Measurements from ENCODE around the gene CATSPERD. TPM values are rescaled to one million over a fixed set of nuclear protein-coding genes. Genes with fewer than 3 reads are reported as not detected.

CATSPERD gene
- total RNA-seq, 1 donor from 2014 or later, result not detected

DNA sequence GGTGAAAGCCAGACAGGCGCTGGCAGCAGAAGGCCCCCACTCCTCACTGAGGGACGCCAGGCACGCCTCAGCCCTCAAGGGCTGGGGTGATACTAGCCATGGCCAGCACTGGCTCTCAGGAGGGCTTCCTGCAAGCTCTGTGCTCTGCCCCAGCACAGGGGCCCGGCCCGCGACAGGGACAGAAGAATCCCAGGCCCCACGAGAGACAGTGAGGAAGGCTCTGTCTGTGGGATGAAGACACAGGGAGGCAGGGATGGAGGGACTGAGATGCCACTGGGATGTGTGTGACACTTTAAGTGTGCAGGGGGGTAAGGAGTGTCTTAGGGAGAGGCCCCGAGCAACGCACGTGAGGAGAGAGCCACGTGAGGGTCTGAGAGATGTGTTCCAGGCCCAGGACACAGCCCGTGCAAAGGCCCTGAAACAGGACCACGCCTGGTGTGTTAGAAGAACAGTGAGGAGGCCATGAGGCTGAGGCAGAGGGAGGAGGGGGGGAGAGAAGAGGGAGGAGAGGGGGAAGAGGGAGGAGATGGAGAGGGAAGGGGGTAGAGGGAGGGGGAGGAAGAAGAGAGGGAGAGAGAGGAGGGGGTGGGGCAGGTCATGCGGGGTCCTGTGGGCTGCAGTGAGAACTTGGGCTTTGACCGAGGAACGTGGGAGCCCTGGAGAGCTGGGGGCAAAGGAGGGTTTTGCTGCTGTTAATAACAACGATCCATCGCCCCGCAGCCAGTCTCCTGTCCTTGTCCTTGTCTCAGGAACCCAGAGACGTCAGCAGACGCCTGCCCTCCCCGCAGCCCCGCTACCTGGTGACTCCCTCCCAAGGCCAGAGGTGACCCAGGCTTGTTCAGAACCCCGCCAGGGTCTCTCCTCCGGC, 23.2 kb upstream of the CATSPERD start:
- Mint-ChIP-seq H3K4me3 (ENCODE audit: unreplicated experiment) (no peak overlapping the region), H3K27me3 (ENCODE audit: low read depth, unreplicated experiment) (no peaks in the 10 kb centered on the region), H3K27ac (ENCODE audit: unreplicated experiment) (peak overlapping the region; percentile 62), H3K9me3 (ENCODE audit: unreplicated experiment) (no peaks in the 10 kb centered on the region), H3K4me1 (ENCODE audit: low read depth, unreplicated experiment) (peaks cover 8% of the 10 kb centered on the region), H3K36me3 (ENCODE audit: low read depth, unreplicated experiment) (peaks cover 10% of the 10 kb centered on the region)
- TF ChIP-seq, protein P1, sequence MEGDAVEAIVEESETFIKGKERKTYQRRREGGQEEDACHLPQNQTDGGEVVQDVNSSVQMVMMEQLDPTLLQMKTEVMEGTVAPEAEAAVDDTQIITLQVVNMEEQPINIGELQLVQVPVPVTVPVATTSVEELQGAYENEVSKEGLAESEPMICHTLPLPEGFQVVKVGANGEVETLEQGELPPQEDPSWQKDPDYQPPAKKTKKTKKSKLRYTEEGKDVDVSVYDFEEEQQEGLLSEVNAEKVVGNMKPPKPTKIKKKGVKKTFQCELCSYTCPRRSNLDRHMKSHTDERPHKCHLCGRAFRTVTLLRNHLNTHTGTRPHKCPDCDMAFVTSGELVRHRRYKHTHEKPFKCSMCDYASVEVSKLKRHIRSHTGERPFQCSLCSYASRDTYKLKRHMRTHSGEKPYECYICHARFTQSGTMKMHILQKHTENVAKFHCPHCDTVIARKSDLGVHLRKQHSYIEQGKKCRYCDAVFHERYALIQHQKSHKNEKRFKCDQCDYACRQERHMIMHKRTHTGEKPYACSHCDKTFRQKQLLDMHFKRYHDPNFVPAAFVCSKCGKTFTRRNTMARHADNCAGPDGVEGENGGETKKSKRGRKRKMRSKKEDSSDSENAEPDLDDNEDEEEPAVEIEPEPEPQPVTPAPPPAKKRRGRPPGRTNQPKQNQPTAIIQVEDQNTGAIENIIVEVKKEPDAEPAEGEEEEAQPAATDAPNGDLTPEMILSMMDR (IDR thresholded peaks at IDR 0.05; ENCODE audit: insufficient read depth, low read depth, low read length), result no peak
- TF ChIP-seq EZH2 (IDR thresholded peaks at IDR 0.05; ENCODE audit: insufficient read depth, low read length), result no peak
- H3K36me3 ChIP-seq (ENCODE audit: insufficient read depth, low read length), result peaks cover 10% of the 10 kb centered on the region
- DNase-seq (ENCODE audit: low read depth) (no peak), FAIRE-seq (no peak)
- peaks cover 2% of the 10 kb centered on the region for H3K4me1 ChIP-seq (ENCODE audit: insufficient read depth, low read length)
- no peak overlapping the region for H3K4me3 ChIP-seq (ENCODE audit: insufficient read depth, low read depth, low read length)
- no peaks in the 10 kb centered on the region for H3K27me3 ChIP-seq (ENCODE audit: insufficient read depth, low read length)
- H3K9me3 ChIP-seq (ENCODE audit: insufficient read depth, low read depth, low read length), result no peaks in the 10 kb centered on the region
- no peak overlapping the region for H3K27ac ChIP-seq (ENCODE audit: low read depth, low read length)
- no peak overlapping the region for H2AFZ ChIP-seq (ENCODE audit: low read depth, low read length)
- H3K9ac ChIP-seq (ENCODE audit: low read length), result no peak overlapping the region
- no peak overlapping the region for H3K4me2 ChIP-seq (ENCODE audit: low read length)
- peaks cover 73% of the 10 kb centered on the region for H4K20me1 ChIP-seq (ENCODE audit: insufficient read depth, low read length)
- H3K79me2 ChIP-seq (ENCODE audit: insufficient read depth, low read length), result peaks cover 49% of the 10 kb centered on the region

DNA sequence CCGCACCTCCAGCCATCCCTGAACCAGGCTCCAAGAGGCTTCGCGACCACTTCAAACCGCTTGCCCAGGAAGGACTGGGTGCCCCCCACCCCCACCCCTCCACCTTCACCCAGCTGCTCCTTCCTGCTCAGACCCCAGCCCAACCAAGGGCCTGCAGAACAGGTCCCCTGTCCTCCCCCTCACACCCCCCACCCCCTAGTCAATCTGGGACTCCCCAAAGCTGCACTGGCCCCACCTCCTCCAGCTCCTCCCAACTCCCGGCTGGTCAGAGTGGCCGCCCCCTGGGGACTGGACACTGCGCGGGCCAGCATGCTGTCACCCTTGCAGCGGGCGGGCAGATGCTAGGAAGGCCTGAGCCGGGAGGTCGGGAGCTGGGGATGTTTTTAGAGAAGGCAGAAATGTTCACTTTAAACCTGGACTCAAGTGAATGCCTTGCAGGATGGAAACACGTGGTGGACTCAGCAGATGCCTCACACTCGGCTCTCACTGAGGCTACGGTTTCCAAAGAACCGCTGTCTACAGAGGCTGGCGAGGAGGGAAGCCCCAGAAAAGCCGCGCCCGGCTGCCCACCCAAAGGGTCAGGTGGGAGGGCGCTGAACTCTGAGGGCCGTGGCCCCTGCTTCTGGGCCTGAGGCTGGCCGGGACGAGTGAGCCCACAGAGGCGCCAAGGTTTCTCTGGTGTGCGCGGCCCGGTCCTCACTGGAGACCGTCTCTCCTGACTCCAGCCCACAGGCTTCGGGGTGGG, 22.4 kb upstream of the CATSPERD start:
- no peak overlapping the region for H2AFZ ChIP-seq (ENCODE audit: low read depth, low read length)
- no peaks in the 10 kb centered on the region for H3K27me3 ChIP-seq (ENCODE audit: insufficient read depth, low read length)
- no peak overlapping the region for H3K27ac ChIP-seq (ENCODE audit: low read depth, low read length)
- no peak overlapping the region for H3K4me2 ChIP-seq (ENCODE audit: low read length)
- peaks cover 41% of the 10 kb centered on the region for H3K79me2 ChIP-seq (ENCODE audit: insufficient read depth, low read length)
- FAIRE-seq (no peak), DNase-seq (ENCODE audit: low read depth) (no peak)
- peaks cover 3% of the 10 kb centered on the region for H3K4me1 Mint-ChIP-seq (ENCODE audit: low read depth, unreplicated experiment)
- no peak overlapping the region for H3K4me3 ChIP-seq (ENCODE audit: insufficient read depth, low read depth, low read length)
- H3K9me3 Mint-ChIP-seq (ENCODE audit: unreplicated experiment), result no peaks in the 10 kb centered on the region
- H3K4me3 Mint-ChIP-seq (ENCODE audit: unreplicated experiment), result no peak overlapping the region
- H3K9me3 ChIP-seq (ENCODE audit: insufficient read depth, low read depth, low read length), result no peaks in the 10 kb centered on the region
- H3K4me1 ChIP-seq (ENCODE audit: insufficient read depth, low read length), result no peaks in the 10 kb centered on the region
- peaks cover 9% of the 10 kb centered on the region for H3K36me3 ChIP-seq (ENCODE audit: insufficient read depth, low read length)
- peaks cover 7% of the 10 kb centered on the region for H3K36me3 Mint-ChIP-seq (ENCODE audit: low read depth, unreplicated experiment)
- H3K9ac ChIP-seq (ENCODE audit: low read length), result no peak overlapping the region
- no peaks in the 10 kb centered on the region for H3K27me3 Mint-ChIP-seq (ENCODE audit: low read depth, unreplicated experiment)
- H4K20me1 ChIP-seq (ENCODE audit: insufficient read depth, low read length), result peaks cover 65% of the 10 kb centered on the region
- TF ChIP-seq, protein P1 (IDR thresholded peaks at IDR 0.05; ENCODE audit: insufficient read depth, low read depth, low read length), result no peak
- TF ChIP-seq EZH2 (IDR thresholded peaks at IDR 0.05; ENCODE audit: insufficient read depth, low read length), result no peak
- H3K27ac Mint-ChIP-seq (ENCODE audit: unreplicated experiment), result peak overlapping the region; percentile 18
